Neutrophil (primary cell): Measurements from ENCODE around the gene CNKSR1.
"Not testable (repeated sequence)": the region's sequence is repeated elsewhere in the genome, so short reads cannot be mapped to it uniquely, and the experiment has no call there.

ENCODE experiments used
- H3K27ac ChIP-seq: fragments of 200-600 bp; sonication (generic); 2 replicates; pipeline ENCODE4 v1.5.1; 2016; ENCODE audit warnings: mild to moderate bottlenecking, moderate library complexity
- H3K27me3 ChIP-seq: fragments of 200-600 bp; sonication (generic); 2 replicates; pipeline ENCODE4 v1.6.0; 2016; ENCODE audit warnings: mild to moderate bottlenecking
- H3K36me3 ChIP-seq: fragments of 200-600 bp; sonication (generic); 2 replicates; pipeline ENCODE4 v1.5.1; 2017
- H3K4me1 ChIP-seq, 2 experiments: fragments of 200-600 bp in 1 of 2; sonication (generic) in 1 of 2; 1 replicate in 1 of 2; 2 replicates in 1 of 2; pipeline versions ENCODE4 v1.5.1 to v1.6.1; 2013 to 2016; ENCODE audit warnings: low read depth in 1 of 2, low read length in 1 of 2, mild to moderate bottlenecking in 1 of 2, moderate library complexity in 1 of 2; ENCODE audit not compliant: control insufficient read depth in 1 of 2, insufficient read depth in 1 of 2
- H3K4me3 ChIP-seq, 2 experiments: fragments of 200-600 bp in 1 of 2; sonication (generic) in 1 of 2; 1 replicate in 1 of 2; 2 replicates in 1 of 2; pipeline ENCODE4 v1.5.1; 2013 to 2016; ENCODE audit warnings: low read depth in 1 of 2, low read length in 1 of 2, mild to moderate bottlenecking in 1 of 2, moderate library complexity in 1 of 2
- H3K9me3 ChIP-seq: fragments of 200-600 bp; sonication (generic); 2 replicates; pipeline ENCODE4 v1.5.1; 2016
- TF ChIP-seq, protein P1 (sequence below): fragments of 200-600 bp; sonication (generic); IDR thresholded peaks from 2 replicates; pipeline ENCODE4 v1.5.1; 2016; ENCODE audit warnings: antibody characterized with exemption

The CNKSR1 gene

GRCh38 chr1:26225033-26225831 is 47.9 kb downstream of the CNKSR1 start:
- Histone ChIP-seq H3K36me3 (no peaks in the 10 kb centered on the region), H3K4me1 (peaks cover 11% of the 10 kb centered on the region in 2 experiments), H3K27ac (no peak overlapping the region), H3K27me3 (peaks cover 57% of the 10 kb centered on the region), H3K9me3 (no peaks in the 10 kb centered on the region), H3K4me3 (peak overlapping the region; percentile 29 to 57)
- TF ChIP-seq, protein P1, sequence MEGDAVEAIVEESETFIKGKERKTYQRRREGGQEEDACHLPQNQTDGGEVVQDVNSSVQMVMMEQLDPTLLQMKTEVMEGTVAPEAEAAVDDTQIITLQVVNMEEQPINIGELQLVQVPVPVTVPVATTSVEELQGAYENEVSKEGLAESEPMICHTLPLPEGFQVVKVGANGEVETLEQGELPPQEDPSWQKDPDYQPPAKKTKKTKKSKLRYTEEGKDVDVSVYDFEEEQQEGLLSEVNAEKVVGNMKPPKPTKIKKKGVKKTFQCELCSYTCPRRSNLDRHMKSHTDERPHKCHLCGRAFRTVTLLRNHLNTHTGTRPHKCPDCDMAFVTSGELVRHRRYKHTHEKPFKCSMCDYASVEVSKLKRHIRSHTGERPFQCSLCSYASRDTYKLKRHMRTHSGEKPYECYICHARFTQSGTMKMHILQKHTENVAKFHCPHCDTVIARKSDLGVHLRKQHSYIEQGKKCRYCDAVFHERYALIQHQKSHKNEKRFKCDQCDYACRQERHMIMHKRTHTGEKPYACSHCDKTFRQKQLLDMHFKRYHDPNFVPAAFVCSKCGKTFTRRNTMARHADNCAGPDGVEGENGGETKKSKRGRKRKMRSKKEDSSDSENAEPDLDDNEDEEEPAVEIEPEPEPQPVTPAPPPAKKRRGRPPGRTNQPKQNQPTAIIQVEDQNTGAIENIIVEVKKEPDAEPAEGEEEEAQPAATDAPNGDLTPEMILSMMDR: no peak

DNA sequence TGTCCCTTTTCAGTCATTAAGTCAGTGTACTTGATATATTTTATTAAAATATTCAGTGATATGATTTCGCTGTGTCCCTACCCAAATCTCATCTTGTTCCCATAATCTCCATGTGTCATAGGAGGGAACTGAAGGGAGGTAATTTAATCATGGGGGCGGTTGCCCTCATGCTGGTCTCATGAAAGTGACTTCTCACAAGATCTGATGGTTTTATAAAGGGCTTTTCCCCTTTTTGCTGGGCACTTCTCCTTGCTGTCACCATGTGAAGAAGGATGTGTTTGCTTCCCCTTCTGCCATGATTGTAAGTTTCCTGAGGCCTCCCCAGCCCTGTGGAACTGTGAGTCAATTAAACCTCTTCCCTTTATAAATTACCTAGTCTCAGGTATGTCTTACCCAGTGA is 53.4 kb downstream of the CNKSR1 start:
- not testable (repeated sequence) for H3K4me3 ChIP-seq
- H3K27ac ChIP-seq: peak overlapping the region; percentile 30

GRCh38 chr1:26233903-26234643 is 56.8 kb downstream of the CNKSR1 start, which contains the start of gene CEP85:
CEP85 (plus strand) TSS chr1:26234200; CDS start chr1:26239784, 5,584 bp downstream.
- Histone ChIP-seq H3K9me3 (no peaks in the 10 kb centered on the region), H3K4me3 (peak within 1 kb of the TSS; percentile 72 to 89), H3K27ac (peak within 1 kb of the TSS; percentile 86), H3K27me3 (no peaks in the 10 kb centered on the region), H3K4me1 (peaks cover 28 to 30% of the 10 kb centered on the region in 2 experiments), H3K36me3 (no peaks in the 10 kb centered on the region)
- TF ChIP-seq, protein P1: peak; percentile 99

More for the DNA sequence above, 53.4 kb downstream of the CNKSR1 start:
- H3K9me3 ChIP-seq, H3K36me3 ChIP-seq: not testable (repeated sequence)
- Histone ChIP-seq H3K27me3 (peaks cover 16% of the 10 kb centered on the region), H3K4me1 (peaks cover 17% of the 10 kb centered on the region in 2 experiments)

- Histone ChIP-seq H3K4me3 (peak overlapping the region; percentile 72 to 89), H3K4me1 (peaks cover 28 to 30% of the 10 kb centered on the region in 2 experiments), H3K9me3 (no peaks in the 10 kb centered on the region), H3K27ac (peak overlapping the region; percentile 86), H3K36me3 (no peaks in the 10 kb centered on the region), H3K27me3 (no peaks in the 10 kb centered on the region)
- TF ChIP-seq, protein P1: no peak
These were observed 57.5 kb downstream of the CNKSR1 start for GRCh38 chr1:26234644-26235370.

DNA sequence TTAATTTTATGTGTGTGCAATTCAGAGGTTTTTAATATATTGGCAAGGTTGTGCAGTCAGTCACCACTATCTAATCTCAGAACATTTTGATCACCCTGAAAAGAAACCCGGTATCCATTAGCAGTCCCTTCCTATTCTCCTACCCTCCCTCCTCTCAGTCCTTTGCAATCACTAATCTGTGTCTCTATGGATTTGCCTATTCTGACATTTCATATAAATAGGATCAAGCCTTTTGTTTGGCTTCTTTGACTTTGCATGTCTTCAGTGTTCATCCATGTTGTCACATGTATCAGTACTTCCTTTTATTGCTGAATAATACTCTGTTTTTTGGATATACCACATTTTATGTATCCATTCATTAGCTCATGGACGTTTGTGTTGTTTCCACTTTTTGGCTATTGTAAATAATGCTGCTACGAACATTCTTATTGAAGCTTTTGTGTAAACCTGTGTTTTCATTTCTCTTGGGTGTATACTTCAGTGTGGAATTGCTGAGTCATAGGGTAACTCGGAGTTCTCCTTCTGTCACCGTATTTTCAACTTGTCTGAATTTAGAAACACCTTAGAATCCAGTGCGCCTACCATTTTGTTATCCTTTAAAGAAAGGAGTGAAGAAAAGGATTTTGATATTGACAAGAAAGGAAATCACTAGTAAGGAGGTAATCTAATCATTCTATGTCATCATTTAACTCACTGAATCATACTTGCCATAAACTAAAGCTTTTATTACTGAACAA is 60.1 kb downstream of the CNKSR1 start:
- H3K27me3 ChIP-seq: no peaks in the 10 kb centered on the region
- H3K4me1 ChIP-seq: peaks cover 28 to 30% of the 10 kb centered on the region in 2 experiments
- TF ChIP-seq, protein P1: no peak
- H3K4me3 ChIP-seq: peak overlapping the region in 1 of 2 experiments; percentile 20
- no peaks in the 10 kb centered on the region for H3K36me3 ChIP-seq
- no peaks in the 10 kb centered on the region for H3K9me3 ChIP-seq
- H3K27ac ChIP-seq: peak overlapping the region; percentile 76
